SK-N-SH (cell line): Measurements from ENCODE around the gene MTG1. TPM values are rescaled to one million over a fixed set of nuclear protein-coding genes. Genes with fewer than 3 reads are reported as not detected.
A peak's percentile ranks its signal among the peaks of the same experiment; 100 is the strongest.
"Not testable (repeated sequence)": the region's sequence is repeated elsewhere in the genome, so short reads cannot be mapped to it uniquely, and the experiment has no call there.

ENCODE experiments used
- CTCF ChIA-PET: fragments of 300-600, 350-600 bp; formaldehyde crosslinking; extraction: SDS; loops from one replicate; lab custom pipeline; 2021; lab: Yijun Ruan, JAX
- POLR2A ChIA-PET: fragments of 350-600 bp; sonication (Branson Sonifier 250); formaldehyde crosslinking; extraction: SDS; loops from one replicate; lab custom pipeline; 2020; ENCODE audit warnings: antibody characterized with exemption, inconsistent platforms; lab: Yijun Ruan, JAX
- DNase-seq: peaks from one replicate; pipeline ENCODE4 v3.0.0; 2012
- H2AFZ ChIP-seq: fragments of 200-600 bp; sonication (generic); 2 replicates; pipeline ENCODE4 v1.8.1; 2016; ENCODE audit warnings: antibody characterized with exemption, mild to moderate bottlenecking, low read depth
- H3F3A ChIP-seq: fragments of 200-600 bp; sonication (generic); replicated peaks from 2 replicates; pipeline ENCODE3; 2016; ENCODE audit warnings: antibody characterized with exemption, mild to moderate bottlenecking; ENCODE audit not compliant: insufficient read depth
- H3K27ac ChIP-seq, 2 experiments: fragments of 200-500 bp in 1 of 2; fragments of 200-600 bp in 1 of 2; sonication (Bioruptor generic) in 1 of 2; sonication (generic), shearing (Covaris generic) in 1 of 2; 2 replicates each; pipeline versions ENCODE4 v1.5.1 to v1.6.1; 2014 to 2016; ENCODE audit warnings: low read depth in 2 of 2, inconsistent platforms in 1 of 2, low read length in 1 of 2, mild to moderate bottlenecking in 1 of 2, mixed read lengths in 1 of 2
- H3K27me3 ChIP-seq: fragments of 200-600 bp; sonication (generic), shearing (Covaris generic); 2 replicates; pipeline ENCODE4 v1.6.1; 2016; ENCODE audit warnings: mixed run types; ENCODE audit not compliant: insufficient read depth
- H3K36me3 ChIP-seq, 2 experiments: fragments of 200-500 bp in 1 of 2; fragments of 200-600 bp in 1 of 2; sonication (Bioruptor generic) in 1 of 2; sonication (generic) in 1 of 2; replicated peaks in 1 of 2; 2 replicates each; pipeline versions ENCODE3 to v1.5.1; 2014 to 2016; ENCODE audit warnings: low read length in 1 of 2, mild to moderate bottlenecking in 1 of 2; ENCODE audit not compliant: insufficient read depth in 2 of 2, control insufficient read depth in 1 of 2
- H3K4me1 ChIP-seq, 2 experiments: fragments of 200-500 bp in 1 of 2; fragments of 200-600 bp in 1 of 2; sonication (Bioruptor generic) in 1 of 2; sonication (generic), shearing (Covaris generic) in 1 of 2; 2 replicates each; pipeline versions ENCODE4 v1.5.1 to v1.6.1; 2014 to 2016; ENCODE audit warnings: low read depth in 1 of 2, low read length in 1 of 2, mixed run types in 1 of 2; ENCODE audit not compliant: insufficient read depth in 2 of 2, control insufficient read depth in 1 of 2
- H3K4me2 ChIP-seq: fragments of 200-600 bp; sonication (generic), shearing (Covaris generic); 2 replicates; pipeline ENCODE4 v1.6.1; 2017; ENCODE audit warnings: mixed run types
- H3K4me3 ChIP-seq, 2 experiments: fragments of 200-500 bp in 1 of 2; fragments of 200-600 bp in 1 of 2; sonication (Bioruptor generic) in 1 of 2; sonication (generic), shearing (Covaris generic) in 1 of 2; 2 replicates each; pipeline versions ENCODE4 v1.5.1 to v1.8.1; 2014 to 2016; ENCODE audit warnings: low read depth in 2 of 2, inconsistent platforms in 1 of 2, low read length in 1 of 2, mild to moderate bottlenecking in 1 of 2, mixed read lengths in 1 of 2, moderate library complexity in 1 of 2
- H3K79me2 ChIP-seq: fragments of 200-600 bp; sonication (generic); 2 replicates; pipeline ENCODE4 v1.8.1; 2017; ENCODE audit warnings: mild to moderate bottlenecking; ENCODE audit not compliant: insufficient read depth
- H3K9ac ChIP-seq: fragments of 200-600 bp; sonication (generic); 2 replicates; pipeline ENCODE4 v1.6.1; 2017; ENCODE audit warnings: mixed run types
- H3K9me2 ChIP-seq: fragments of 200-600 bp; sonication (generic); 2 replicates; pipeline ENCODE4 v1.6.1; 2017; ENCODE audit warnings: mixed run types
- H3K9me3 ChIP-seq: fragments of 200-600 bp; sonication (generic); 2 replicates; pipeline ENCODE4 v1.6.1; 2017; ENCODE audit warnings: mixed run types, mild to moderate bottlenecking, moderate library complexity
- H4K20me1 ChIP-seq: fragments of 200-600 bp; sonication (generic); 2 replicates; pipeline ENCODE4 v1.6.1; 2017; ENCODE audit warnings: mild to moderate bottlenecking, mixed run types; ENCODE audit not compliant: insufficient read depth
- EP300 ChIP-seq, 2 experiments: IDR thresholded peaks; 2 replicates each; pipeline versions ENCODE4 v1.4.0 to v1.6.1; 2012; ENCODE audit warnings: borderline replicate concordance in 1 of 2, low read depth in 1 of 2, low read length in 1 of 2
- FOSL2 ChIP-seq: IDR thresholded peaks from 2 replicates; pipeline ENCODE4 v1.4.0; 2012; ENCODE audit warnings: low read depth, mild to moderate bottlenecking, moderate library complexity, borderline replicate concordance
- GATA2 ChIP-seq: sonication (generic); formaldehyde crosslinking; IDR thresholded peaks from 2 replicates; pipeline ENCODE4 v1.5.0; 2020; ENCODE audit warnings: mild to moderate bottlenecking, missing genetic modification reagents
- MEF2A ChIP-seq: IDR thresholded peaks from 2 replicates; pipeline ENCODE4 v1.4.0; 2012; ENCODE audit warnings: low read depth, borderline replicate concordance
- MXI1 ChIP-seq: IDR thresholded peaks from 2 replicates; pipeline ENCODE4 v1.6.1; 2012; ENCODE audit warnings: mild to moderate bottlenecking, low read depth, low read length, improper control_type of control experiment
- NFIC ChIP-seq: IDR thresholded peaks from 2 replicates; pipeline ENCODE4 v1.4.0; 2012; ENCODE audit warnings: borderline replicate concordance
- NRF1 ChIP-seq: IDR thresholded peaks from 2 replicates; pipeline ENCODE4 v1.6.1; 2012; ENCODE audit warnings: low read depth, mild to moderate bottlenecking, low read length
- POLR2AphosphoS5 ChIP-seq: IDR thresholded peaks from 2 replicates; pipeline ENCODE4 v1.6.1; 2012; ENCODE audit warnings: low read depth, low read length
- RAD21 ChIP-seq: IDR thresholded peaks from 2 replicates; pipeline ENCODE4 v1.6.1; 2012; ENCODE audit warnings: mild to moderate bottlenecking, low read length
- RFX5 ChIP-seq: IDR thresholded peaks from 2 replicates; pipeline ENCODE4 v1.6.1; 2012; ENCODE audit warnings: mild to moderate bottlenecking, improper control_type of control experiment, low read length
- TCF12 ChIP-seq: IDR thresholded peaks from 2 replicates; pipeline ENCODE4 v1.4.0; 2012
- TEAD4 ChIP-seq: IDR thresholded peaks from 2 replicates; pipeline ENCODE4 v1.4.0; 2012; ENCODE audit warnings: mild to moderate bottlenecking, borderline replicate concordance; ENCODE audit not compliant: insufficient read depth
- WGBS: methylation state at CpG from one replicate; pipeline ENCODE4 v1.1.6; 2017; ENCODE audit warnings: low lambda C conversion rate; 5-methylcytosine and 5-hydroxymethylcytosine counted together
- polyA plus RNA-seq, 3 experiments: library from polyadenylated mRNA; depleted of rRNA; stranded (reverse); fragments of >200 nt; gene quantifications; 2 replicates each; pipeline ENCODE4 v1.2.3, GENCODE V29; 2012
- TF ChIP-seq, protein P1 (sequence below): fragments of 200-600 bp; sonication (generic); IDR thresholded peaks from 2 replicates; pipeline ENCODE4 v1.6.1; 2017; ENCODE audit warnings: antibody characterized with exemption, mild to moderate bottlenecking, moderate library complexity
- TF ChIP-seq, protein P2 (sequence below): IDR thresholded peaks from 2 replicates; pipeline ENCODE4 v1.4.0; 2012; ENCODE audit warnings: low read depth
- TF ChIP-seq, protein P3 (sequence below): IDR thresholded peaks from 2 replicates; pipeline ENCODE4 v1.4.0; 2012; ENCODE audit warnings: low read depth, borderline replicate concordance

MTG1 gene
- polyA plus RNA-seq, 1 of the 3 experiments (the other 2 are of a cell fraction): 86.4 TPM

DNA sequence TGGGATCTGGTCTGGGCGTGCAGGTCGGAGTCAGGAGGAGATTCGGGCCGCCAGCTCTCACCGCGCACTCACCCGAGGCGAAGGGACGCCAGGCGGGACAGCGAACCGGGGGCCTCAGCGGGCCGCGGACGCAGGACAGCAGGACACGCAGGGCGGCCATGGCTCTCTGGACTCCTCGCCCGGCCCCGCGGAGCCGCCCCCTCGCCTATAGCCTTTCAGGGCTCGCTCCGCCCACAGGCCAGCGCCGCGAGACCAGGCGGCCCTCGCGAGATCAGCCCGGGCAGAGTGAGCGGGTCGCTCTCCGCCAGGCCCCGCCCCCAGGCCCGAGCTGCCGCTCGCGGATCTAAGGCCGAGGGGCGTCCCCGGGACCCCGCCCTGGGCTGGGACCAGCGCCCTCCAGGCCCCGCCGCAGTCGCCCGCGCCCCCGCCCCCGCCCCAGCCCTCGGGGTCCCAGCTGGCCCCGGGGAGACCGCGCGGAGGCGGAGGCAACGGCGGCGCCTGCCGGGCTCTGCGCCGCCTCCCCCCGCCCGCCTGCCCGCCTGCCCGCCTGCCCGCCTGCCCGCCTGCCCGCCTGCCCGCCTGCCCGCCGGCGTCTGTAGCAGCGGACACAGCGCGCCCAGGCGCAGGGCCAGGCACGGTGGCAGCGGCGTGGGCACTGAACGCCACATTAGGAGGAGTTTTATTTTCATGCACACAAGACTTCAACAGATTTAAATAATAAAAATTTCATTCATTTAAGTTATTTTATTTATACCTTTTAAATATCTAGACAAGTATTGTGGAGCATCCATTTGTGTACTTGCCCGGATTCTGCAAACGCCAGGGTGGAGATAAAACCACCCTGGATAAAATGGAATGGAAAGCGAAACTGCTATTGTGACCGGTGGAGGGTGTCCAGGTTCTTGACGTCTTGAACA is 20.5 kb upstream of the MTG1 start, which contains the start of gene ECHS1 (continued):
- TF ChIP-seq TCF12: no peak
- TF ChIP-seq, protein P1, sequence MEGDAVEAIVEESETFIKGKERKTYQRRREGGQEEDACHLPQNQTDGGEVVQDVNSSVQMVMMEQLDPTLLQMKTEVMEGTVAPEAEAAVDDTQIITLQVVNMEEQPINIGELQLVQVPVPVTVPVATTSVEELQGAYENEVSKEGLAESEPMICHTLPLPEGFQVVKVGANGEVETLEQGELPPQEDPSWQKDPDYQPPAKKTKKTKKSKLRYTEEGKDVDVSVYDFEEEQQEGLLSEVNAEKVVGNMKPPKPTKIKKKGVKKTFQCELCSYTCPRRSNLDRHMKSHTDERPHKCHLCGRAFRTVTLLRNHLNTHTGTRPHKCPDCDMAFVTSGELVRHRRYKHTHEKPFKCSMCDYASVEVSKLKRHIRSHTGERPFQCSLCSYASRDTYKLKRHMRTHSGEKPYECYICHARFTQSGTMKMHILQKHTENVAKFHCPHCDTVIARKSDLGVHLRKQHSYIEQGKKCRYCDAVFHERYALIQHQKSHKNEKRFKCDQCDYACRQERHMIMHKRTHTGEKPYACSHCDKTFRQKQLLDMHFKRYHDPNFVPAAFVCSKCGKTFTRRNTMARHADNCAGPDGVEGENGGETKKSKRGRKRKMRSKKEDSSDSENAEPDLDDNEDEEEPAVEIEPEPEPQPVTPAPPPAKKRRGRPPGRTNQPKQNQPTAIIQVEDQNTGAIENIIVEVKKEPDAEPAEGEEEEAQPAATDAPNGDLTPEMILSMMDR: no peak
- TF ChIP-seq POLR2AphosphoS5: peak; percentile 95
- peak; percentile 73; the same call in 1 of the 2 replicates for TF ChIP-seq MXI1
- no peak for TF ChIP-seq TEAD4
- no peak for TF ChIP-seq NRF1
- TF ChIP-seq NFIC: no peak
- TF ChIP-seq, protein P2, sequence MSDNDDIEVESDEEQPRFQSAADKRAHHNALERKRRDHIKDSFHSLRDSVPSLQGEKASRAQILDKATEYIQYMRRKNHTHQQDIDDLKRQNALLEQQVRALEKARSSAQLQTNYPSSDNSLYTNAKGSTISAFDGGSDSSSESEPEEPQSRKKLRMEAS: 0 out of 2 replicates have a peak, but pooled peaks have one; percentile 13
- TF ChIP-seq RAD21: no peak
- no peak for TF ChIP-seq RFX5
- TF ChIP-seq FOSL2: no peak

DNA sequence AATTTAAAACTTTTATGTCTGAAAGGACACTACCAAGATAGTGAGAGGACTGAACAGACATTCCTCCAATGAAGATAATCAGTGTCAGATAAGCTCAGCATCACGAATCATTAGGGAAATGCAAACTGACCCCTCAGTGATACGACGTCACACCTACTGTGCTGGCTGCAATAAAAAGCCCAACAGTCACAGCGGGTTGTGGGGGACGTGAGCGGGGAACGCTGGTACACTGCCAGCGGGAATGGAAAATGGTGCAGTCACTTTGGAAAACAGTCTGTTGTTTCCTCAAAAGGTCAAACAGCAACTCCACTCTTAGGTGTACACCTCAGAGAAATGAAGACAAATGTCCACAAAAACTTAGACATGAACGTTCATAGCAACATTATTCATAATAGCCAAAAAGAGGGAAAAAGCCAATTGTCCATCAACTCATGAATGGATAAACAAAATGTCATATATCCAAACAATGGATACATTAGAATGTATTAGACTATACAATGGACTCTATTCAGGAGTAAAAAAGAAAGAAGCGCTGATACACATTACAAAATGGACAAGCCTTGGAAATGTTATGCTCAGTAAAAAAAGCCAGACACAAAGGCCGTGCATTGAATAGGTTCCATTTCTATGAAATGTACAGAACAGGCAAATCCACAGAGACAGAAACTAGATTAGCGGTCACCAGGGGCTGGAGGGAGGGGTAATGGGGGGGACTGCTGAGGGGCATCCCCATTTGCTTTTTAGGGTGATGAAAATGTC is 18.4 kb upstream of the MTG1 start:
- no peaks in the 10 kb centered on the region for H4K20me1 ChIP-seq
- H3K9me3 ChIP-seq: no peaks in the 10 kb centered on the region
- no peaks in the 10 kb centered on the region for H3F3A ChIP-seq
- H3K27ac ChIP-seq: no peak overlapping the region
- no peak overlapping the region for H3K4me3 ChIP-seq
- H3K4me2 ChIP-seq: no peak overlapping the region
- no peaks in the 10 kb centered on the region for H3K9me2 ChIP-seq
- H2AFZ ChIP-seq: no peak overlapping the region
- ChIA-PET POLR2A (no interaction called here), CTCF (no interaction called here)
- no peak for DNase-seq
- peaks cover 9% of the 10 kb centered on the region; the same call in 1 of the 2 replicates for H3K79me2 ChIP-seq
- no peaks in the 10 kb centered on the region for H3K27me3 ChIP-seq
- WGBS: 91% methylated on average over 12 of the region's 12 CpGs
- H3K36me3 ChIP-seq: peaks cover 0 to 4% of the 10 kb centered on the region in 2 experiments
- TF ChIP-seq MEF2A (no peak), GATA2 (CRISPR knock-in tag) (no peak), EP300 (IDR thresholded peaks at IDR 0.05; ENCODE audit: borderline replicate concordance in 1 of 2, low read depth in 1 of 2, low read length in 1 of 2) (no peak), MXI1 (no peak)
- TF ChIP-seq, protein P3, sequence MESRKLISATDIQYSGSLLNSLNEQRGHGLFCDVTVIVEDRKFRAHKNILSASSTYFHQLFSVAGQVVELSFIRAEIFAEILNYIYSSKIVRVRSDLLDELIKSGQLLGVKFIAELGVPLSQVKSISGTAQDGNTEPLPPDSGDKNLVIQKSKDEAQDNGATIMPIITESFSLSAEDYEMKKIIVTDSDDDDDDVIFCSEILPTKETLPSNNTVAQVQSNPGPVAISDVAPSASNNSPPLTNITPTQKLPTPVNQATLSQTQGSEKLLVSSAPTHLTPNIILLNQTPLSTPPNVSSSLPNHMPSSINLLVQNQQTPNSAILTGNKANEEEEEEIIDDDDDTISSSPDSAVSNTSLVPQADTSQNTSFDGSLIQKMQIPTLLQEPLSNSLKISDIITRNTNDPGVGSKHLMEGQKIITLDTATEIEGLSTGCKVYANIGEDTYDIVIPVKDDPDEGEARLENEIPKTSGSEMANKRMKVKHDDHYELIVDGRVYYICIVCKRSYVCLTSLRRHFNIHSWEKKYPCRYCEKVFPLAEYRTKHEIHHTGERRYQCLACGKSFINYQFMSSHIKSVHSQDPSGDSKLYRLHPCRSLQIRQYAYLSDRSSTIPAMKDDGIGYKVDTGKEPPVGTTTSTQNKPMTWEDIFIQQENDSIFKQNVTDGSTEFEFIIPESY: no peak
- H3K9ac ChIP-seq: no peak overlapping the region
- H3K4me1 ChIP-seq: peaks cover 0 to 26% of the 10 kb centered on the region in 2 experiments; a peak in 2 of 4 replicates

DNA sequence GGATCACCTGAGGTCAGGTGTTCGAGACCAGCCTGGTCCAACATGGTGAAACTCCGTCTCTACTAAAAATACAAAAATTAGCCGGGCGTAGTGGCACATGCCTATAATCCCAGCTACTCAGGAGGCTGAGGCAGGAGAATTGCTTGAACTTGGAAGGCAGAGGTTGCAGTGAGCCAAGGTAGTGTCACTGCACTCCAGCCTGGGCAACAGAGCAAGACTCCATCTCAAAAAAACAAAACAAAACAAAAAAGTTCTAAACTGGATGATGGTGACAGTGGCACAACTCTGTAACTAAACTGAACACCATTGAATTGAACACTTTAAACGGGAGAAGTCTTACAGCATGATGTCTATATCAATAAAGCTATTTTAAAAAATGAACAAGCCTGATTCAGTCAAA is 17.8 kb upstream of the MTG1 start:
- H2AFZ ChIP-seq, H3K27ac ChIP-seq, H3K36me3 ChIP-seq, H4K20me1 ChIP-seq, H3K4me2 ChIP-seq, POLR2A ChIA-PET, H3K9ac ChIP-seq, H3F3A ChIP-seq, H3K9me2 ChIP-seq, H3K9me3 ChIP-seq, H3K4me3 ChIP-seq, DNase-seq, H3K79me2 ChIP-seq, H3K27me3 ChIP-seq: not testable (repeated sequence)
- WGBS: 89% methylated on average over 5 of the region's 5 CpGs
- CTCF ChIA-PET: interaction anchor here (0.8 to 1.6 kb wide), 2 partner anchors 47 to 48 kb away, joined by 3 to 13 read pairs; no protein-coding TSS in a partner anchor
- peaks cover 0 to 26% of the 10 kb centered on the region in 2 experiments; a peak in 2 of 4 replicates for H3K4me1 ChIP-seq
